Superior temporal gyrus (tissue), 1 donor: ENCODE results near the gene CCR2.
"Not testable (repeated sequence)": the region's sequence is repeated elsewhere in the genome, so short reads cannot be mapped to it uniquely, and the experiment has no call there.

Experiments
- DNase-seq: peaks from one replicate; pipeline ENCODE4 v3.0.0-alpha.2; 2016; ENCODE audit errors: extremely low spot score

Gene CCR2

DNA sequence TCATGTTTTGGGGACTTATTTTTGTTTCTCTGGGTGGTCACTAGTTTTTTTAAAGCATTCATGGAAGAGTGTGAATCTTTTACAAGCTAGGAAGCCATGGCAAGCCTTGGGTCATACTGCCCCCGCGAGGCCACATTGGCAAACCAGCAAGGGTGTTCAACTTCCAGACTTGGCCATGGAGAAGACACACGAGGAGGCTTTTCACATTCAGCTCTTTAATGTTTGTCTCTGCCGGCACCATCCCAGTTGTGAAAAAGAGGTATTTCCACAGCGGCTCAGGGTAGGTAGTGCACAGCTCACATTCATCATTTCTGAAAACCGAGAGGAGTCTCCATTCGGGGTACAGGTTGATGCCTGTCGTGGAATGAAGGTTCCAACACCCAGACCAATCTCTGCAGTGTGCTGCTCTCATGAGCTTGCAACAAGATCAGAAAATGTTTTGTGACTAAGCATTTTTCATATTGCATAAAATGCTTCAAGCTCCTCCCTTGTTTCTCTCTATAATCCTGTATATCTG is 24.6 kb downstream of the CCR2 start:
- peak; percentile 80 for DNase-seq

DNA sequence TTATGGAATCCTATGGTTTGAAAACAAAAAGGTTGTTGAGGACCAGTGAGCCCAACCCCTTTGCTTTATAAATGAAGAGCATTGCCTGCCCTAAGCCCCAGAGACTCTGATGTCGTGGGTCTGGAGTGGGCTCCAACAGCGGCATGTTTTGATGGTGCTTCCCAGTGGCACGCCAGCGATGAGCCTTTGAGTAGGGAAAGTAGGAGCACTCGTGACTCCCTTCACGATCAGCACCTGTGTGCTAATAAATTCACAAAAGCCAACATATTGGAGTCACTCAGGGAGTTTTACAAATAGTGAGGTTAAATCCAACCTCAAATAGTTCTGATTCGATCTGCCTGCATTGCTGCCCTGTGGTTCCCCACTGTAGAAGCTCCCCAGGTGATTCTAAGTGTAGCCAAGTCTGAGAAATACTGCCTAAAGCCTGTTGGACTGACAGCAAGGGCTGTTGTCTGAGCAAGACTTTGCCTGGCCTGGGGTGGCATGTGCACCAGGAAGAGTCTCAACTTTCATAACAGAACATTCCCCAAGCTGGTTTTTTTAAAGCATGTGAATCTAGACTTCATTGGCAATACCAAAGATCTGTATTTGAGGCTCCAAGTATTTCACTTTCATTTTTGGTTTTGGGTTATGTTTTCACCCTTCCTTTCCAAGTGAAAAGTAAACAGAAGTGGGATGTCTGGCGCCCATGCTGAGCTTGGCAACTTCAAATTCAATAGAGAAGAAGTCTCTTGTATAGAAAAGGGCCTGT is 26.7 kb downstream of the CCR2 start:
- DNase-seq: no peak

DNA sequence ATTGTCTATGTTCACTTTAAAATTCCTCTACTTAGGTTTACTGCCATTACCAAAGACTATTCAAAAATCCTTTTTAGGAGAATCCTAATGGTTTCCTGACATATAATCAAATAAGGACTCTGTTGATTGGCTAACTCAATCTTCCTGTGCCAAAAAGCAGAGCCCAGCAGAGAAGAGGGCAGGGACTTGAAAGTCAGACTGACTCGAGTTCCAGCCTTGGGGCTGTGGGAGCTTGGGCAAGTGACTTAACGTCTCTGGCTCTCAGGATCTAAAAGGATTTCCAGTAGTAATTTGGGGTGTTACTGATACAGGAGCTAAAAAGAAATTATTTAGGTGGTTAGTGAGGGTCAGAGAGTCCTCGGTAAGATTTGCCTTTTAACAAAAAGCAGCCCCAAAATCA is 27.7 kb downstream of the CCR2 start:
- DNase-seq: no peak

DNA sequence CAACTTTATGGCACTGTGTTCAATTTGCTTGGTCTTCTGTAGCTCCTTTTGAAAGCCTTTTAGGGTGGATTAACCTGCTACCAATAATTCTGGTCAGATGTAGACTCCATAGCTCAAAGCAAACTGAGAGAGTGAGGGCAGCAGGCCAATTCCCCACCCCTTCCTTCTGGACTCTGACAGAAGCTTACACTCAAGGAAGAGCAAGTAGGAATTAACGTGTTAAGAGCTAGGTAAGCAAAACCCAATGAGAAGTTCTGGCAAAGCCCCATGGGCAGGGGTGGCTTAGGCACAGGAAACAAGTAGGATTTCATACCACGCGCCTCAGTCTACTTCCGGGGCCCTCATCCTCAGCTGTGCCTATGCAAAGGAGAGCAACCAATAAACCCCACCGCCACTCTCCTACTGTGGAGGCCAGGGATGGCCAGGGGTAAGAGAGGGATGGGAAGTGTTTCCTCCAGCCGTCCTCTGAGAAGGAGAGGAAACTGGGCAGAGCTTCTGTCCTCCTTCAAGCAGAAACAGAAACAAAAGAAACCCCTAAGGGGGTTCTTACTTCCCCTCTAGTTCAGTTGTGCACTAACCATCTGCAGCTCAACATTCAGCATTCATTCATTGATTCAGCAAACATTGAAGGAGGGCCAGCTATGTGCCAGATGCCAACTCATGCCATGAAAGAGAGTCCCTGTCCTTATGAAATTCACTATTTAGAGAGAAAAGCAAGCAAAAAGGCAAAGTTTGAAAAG is 29.5 kb downstream of the CCR2 start:
- no peak for DNase-seq

DNA sequence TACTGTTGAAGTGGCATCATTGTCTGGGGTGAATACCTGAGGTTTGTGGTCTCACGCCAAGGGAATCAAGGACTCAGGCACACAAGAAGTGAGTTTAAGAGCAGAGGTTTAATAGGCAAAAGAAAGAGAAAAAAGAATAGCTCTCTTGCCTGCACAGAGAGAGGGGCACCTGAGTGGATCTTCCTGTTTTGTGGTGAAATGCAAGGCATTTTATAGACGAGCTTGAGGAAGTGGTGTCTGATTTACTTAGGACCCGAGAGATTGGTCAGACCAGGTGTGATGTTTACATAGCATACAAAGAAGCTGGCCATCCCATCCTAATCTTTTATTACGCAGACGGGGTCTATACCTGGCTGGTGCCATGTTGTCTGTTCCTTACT is 30.0 kb downstream of the CCR2 start:
- DNase-seq: no peak

DNA sequence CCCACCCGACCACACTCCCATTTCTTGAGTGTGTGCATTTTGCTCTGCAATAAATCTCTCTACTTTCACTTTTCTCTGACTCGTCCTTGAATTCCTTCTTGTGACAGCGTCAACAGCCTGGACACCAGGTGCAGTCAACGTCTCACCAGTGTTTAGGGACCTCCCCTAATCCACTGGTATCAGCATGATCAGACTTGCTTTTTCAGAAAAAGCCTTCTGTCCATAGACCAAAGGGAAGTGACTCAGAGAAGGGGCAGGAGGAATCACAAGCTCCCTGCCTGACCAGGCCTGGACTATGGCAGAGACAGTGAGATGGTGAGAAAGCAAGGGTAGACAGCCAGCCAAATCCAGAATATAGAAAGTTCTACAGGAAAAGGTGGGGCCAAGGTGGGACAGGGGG is 32.3 kb downstream of the CCR2 start:
- no peak for DNase-seq

DNA sequence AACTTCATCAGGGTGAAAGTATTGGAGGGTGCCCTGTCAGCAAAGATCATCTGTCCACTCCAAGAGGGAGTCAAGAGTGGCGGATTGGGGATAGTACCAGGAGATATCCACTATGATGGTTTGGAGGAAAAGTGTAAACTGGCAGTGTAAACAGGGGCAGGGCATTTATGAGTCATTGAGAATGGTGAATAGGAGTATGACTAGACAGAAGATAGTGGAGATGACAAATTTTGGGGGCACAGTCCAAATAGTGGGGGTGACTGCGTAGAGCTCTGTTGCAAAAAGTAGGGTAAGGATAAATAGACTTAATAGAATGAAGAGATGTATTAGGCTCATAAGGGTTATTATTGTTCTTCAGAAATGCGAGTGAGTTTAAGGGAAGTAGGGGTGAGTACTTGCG is 34.9 kb downstream of the CCR2 start:
- DNase-seq: not testable (repeated sequence)

DNA sequence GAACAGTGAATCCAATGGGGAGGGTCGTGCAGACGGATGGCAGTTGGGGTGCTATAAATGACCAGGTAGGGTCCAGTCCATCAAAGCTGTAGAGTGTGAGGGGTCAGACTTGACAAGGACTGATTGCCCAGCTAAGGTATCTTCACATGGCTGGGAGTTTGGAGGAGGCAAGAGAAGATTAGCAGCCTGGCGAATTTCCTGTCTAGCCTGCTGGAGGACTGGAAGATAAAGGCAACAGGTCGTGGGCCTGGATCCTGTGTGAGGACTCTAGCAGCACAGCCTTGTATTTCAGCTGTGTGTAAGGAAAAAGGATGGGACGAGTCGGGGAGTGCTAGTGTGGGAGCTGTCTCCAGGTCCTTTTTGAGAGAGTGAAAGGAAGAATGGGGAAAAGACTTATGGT is 35.4 kb downstream of the CCR2 start:
- DNase-seq: no peak

DNA sequence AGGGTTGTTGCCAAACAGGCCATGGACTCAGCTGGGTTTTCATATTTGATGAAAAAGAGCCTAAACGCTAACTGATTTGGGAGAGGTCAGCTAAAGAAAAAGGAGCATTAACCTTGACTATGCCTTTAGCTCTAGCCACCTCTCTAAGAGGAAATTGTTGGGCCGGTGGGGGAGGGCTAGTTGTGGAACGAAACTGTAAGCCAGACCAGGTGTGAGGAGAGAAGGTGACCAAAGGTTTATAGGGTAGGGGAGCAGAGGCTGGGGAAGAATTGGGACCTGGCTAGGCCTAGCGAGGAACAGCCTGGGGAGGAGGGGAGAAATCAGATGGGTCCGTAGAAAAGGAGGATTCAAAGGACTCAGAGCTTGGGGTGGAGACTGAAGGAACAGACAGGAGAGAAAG is 37.6 kb downstream of the CCR2 start:
- DNase-seq: not testable (repeated sequence)

DNA sequence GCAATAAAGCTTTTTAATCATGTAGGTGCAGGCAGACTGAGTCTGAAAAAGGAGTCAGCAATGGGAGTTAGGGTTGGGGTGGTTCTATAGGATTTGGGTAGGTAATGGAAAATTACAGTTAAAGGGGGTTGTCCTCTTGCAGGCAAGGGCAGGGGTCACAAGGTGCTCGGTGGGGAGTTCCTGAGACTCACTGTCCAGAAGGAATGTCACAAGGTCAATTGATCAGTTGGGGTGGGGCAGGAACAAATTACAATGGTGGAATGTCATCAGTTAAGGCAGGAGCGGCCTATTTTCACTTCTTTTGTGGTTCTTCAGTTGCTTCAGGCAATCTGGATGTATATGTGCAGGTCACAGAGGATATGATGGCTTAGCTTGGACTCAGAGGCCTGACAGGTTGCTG is 39.1 kb downstream of the CCR2 start:
- DNase-seq: no peak

DNA sequence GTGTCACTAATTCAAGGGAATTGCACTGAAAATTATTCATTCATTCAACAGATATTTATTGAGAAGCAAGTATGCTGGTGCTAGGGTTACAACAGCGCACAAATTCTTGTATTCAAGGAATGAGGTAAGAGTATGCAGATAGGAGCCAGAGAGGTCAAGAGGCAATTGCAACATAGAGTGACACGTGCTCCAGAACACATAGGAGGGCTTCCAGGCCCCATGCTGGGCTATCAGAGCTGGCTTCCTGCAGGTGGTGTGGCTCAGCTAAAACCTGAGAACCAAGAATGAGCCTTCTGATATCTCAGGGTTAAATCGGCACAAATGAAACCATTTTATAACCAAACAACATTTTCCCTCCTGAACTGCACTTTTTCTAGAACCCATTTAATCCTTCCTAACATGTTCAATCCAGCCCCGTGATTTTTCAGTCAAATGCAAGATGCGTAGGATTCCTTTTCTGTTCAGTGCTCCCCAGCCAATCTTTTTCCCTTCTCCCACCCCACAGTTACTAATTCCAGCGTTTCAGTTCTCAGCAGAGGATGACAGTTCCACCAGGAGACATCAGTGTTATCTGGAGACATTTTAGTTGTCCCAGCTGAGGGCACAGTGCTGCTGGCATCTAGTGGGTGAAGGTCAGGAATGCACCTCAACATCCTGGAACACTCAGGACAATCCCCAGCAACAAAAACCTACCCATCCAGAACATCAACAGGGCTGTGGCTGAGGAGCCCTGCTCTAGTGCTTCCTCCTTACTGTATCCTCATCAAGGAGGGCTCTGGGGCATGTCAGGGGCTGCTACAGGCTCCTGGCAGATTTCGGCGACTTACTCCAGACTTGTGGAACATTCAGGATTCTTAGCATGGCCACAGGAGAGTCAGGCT is 39.9 kb downstream of the CCR2 start:
- no peak for DNase-seq

DNA sequence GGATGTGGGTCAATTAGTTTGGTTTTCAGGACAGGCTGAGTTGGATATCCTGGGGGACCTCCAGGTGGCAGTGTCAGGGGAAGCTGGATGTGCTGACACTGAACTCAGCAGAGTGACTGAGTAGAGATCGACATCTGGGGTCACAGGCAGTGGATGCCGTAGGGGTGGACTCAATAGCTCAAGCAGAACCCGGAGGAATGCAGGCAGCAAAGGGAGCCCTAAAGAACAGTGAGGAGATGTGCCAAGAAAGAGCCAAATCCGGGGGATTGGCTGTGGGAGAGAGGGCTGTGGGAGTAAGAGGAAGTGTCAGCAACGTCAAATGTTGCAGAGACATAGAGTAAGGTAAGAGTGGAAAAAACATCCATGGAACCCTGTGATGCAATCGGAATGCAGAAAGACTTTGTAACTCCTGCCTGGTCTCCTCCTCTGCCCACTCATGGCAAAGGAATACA is 41.3 kb downstream of the CCR2 start:
- DNase-seq: no peak

DNA sequence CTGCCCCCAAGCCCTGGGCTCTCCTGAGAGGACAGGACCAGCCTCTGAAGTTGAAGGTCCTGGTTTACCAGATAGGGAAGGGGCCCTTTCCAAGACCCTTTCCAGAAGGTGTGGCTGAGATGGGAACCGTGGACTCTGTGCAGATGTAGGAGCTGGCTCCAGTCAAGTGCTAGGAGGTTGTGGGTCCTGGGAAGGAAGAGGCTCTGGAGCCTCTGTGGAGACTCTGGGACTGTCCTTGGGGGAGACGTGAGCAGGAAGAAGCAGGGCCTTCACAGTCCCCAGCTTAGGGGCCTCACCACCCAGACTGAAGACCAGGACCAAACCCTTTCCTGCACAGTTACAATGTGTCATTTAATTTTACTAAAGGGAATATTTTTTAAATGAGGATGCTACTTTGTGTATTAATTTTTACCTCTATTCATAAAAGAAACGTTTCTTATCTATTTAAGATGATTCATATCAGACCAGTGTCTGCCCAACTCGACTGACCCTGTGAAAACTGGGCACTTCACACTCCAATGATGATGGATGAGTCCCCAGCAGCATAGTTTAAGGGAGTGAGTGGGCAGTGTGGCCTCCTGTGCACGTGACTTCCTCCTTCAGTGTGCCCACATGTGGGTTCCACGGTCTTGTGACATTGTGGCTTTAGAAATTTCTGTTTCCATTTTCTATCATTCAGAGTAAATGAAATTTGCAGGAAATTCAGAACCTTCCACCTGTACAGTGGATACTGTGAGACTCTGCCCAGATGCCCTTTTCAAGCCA is 42.0 kb downstream of the CCR2 start:
- DNase-seq: no peak

DNA sequence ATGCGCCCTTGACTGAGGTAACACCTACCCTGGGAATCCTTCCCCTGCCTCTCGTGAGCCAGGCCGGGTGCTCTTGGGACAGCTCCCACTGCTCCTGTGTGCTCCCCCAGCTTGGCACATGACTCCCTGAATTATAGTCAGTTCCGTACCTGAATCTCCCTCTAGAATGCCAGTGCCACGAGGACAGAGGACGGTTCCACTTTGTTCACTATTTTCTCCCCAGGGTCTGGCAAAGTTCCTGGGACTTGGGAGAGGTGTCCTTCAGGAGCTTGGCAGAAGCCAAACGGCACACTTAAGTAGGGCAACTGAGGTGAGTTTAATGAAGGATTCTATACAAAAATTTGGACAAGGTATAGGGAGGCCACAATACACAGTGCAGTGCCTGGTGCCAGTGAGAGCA is 43.2 kb downstream of the CCR2 start:
- no peak for DNase-seq

DNA sequence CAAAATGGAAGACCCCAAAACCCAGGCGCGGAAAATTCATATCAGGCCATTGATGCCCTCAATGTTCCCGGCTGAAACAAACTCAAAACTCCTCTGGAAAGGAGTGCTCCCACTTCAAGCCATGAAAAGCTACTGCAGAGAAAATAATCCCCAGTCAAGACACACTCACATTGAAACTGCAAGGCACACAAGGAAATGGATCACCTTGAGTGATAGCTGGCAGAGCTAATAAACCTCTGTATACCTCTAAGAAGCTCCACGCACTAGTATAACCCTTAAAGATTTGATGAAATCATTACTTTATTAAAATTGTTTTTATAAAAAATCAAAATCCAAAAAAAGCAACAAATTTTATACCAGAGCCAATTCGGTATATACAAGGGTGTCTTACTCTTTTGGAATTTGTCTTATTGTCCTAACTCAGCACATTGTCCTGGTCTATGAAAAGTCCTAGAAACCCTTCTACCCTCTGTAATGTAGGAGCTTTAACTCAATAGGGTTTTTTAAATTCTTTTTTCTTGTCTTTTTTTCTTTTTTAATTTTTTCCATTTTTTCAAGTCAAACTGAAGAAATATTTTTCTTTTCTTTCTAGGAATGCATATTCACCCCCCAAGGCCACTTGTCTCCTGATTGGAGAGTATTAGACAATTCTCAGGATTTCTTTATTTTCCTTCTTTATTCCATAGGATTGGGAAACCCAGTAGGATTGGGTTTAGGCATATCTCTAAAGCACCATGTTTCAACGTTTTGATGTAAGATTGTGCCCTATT is 44.5 kb downstream of the CCR2 start:
- no peak for DNase-seq

DNA sequence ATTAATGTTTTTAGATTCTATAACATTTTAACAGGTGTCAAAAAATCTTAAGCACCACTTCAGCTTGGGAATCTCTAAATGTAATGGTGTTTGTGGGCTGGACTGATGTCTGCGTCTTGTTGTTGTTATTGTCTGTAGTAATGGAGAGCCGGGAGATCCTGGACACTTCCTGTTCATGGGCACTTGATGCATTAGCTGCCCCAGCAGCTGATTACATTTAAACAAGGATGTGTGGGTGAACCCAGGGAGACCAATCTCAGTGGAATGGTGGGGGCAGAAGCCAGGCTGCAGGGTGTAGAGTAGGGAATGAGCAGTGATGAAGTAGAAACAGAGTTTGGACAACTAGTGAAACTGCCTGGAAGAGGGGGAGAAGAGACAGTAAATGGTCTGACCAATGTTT is 45.2 kb downstream of the CCR2 start:
- DNase-seq: no peak

DNA sequence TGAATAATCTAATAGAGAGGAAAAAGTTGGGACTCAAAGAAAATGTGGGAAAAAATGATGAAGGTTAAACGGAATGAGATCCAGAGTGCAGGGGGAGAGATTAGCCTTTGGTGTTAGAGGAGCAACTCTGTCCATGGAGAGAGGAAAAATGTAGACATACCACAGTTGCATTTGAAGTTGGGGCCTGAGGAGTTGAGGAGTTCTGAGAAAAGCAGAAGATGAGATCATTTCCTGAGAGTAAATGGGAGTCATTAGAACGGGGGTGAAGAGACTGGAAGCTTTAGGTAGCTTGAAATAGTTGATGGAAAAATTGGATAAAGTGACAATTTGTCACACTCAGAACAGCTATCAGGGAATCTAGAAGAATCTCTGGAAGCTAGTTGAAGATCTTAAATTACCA is 45.6 kb downstream of the CCR2 start:
- no peak for DNase-seq

DNA sequence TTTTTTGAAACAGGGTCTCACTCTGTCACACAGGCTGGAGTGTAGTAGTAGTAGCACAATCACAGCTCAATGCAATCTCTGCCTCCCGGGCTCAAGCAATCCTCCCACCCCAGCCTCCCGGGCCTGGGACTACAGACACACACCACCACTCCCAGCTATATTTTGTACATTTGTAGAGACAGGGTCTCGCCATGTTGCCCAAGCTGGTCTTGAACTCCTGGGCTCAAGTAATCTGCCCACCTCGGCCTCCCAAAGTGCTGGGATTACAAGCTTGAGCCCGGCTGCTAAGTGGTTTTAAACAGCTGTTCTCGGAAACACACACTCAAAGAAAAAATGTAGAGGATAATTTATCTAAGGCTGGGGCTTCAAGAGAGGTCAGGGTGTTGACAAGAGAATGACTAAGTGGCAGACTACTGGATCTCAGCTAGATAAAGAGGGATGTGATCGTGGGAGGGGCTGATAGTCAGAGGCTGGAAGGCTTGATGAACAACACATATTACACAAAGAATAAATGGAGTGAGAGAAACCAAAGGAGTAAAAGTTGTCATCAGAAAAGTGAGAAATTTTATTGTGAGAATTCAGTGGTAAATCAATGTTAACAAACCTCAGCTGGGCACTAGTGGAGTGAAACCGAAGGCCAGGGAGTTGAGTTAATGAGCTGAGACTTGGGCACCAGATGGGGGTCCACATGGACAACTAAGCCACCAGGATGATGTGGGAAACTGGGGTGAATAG is 46.3 kb downstream of the CCR2 start:
- no peak for DNase-seq

DNA sequence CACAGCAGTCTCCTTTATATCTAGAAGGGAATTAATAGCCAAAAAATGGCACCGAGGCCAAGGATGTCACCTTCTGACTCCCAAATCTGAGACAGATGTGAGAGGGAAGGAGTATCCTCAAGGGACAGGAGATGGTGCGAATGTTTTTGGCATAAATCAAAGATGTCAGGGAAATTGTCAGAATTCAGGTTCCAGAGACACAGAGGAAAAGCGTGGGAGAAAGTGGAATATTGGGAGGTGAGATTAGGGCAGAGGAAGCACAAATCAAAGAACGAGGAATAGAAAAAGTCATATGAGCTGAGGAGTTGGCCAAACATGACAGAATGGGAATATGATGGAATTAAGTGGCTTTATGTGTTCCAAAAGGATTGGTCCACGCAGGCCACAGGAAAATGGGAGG is 46.9 kb downstream of the CCR2 start:
- DNase-seq: no peak

DNA sequence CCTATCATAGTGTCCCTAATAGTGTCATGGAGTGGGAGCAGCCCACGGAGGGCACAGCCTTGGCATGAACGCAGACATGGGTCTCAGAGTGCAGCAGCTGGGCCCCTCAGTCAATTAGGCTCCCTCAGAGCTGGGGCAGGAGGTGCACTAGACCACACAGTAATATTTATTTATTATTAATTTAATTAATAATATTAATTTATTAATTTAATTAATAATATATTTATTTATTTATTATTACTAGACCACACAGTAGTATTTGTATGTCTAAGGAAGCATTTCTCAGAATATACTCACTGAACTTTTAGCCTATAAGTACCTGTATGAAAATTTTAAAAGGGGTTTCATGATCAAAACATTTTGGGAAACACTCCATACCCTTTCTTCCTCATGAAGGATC is 47.7 kb downstream of the CCR2 start:
- no peak for DNase-seq
